ENCODE measurements around the gene INAFM2. TPM values are rescaled to one million over a fixed set of nuclear protein-coding genes. Genes with fewer than 3 reads are reported as not detected.

Gene INAFM2
- total RNA-seq, 5 donors from 2014 or later (not counting 1 experiment from before 2014, with no cell fraction given), result 5.5 to 10.9 (median 6.4) TPM

- Mint-ChIP-seq H3K9me3 (no peaks in the 10 kb centered on the region), H3K36me3 (no peaks in the 10 kb centered on the region), H3K4me3 (no peak overlapping the region), H3K27me3 (peaks cover 0 to 2% of the 10 kb centered on the region in 2 donors), H3K27ac (peak overlapping the region in 1 of 2 donors; percentile 79), H3K4me1 (peaks cover 22 to 39% (median 33%) of the 10 kb centered on the region in 3 donors)
- Histone ChIP-seq H3K36me3 (ENCODE audit: control insufficient read depth in 2 of 2, extremely low read depth in 1 of 2, insufficient read depth in 1 of 2, low read length in 1 of 2) (no peaks in the 10 kb centered on the region), H3K4me3 (ENCODE audit: control insufficient read depth in 1 of 2, extremely low read depth in 1 of 2, low read length in 1 of 2) (no peak overlapping the region), H3K4me1 (ENCODE audit: control insufficient read depth in 1 of 2, extremely low read depth in 1 of 2, insufficient read depth in 2 of 2, low read length in 2 of 2) (peaks cover 4 to 48% of the 10 kb centered on the region in 2 experiments), H3K9me3 (no peaks in the 10 kb centered on the region), H3K27me3 (replicated peaks in 1 of 2; ENCODE audit: control insufficient read depth in 2 of 2, extremely low read depth in 1 of 2, insufficient read depth in 2 of 2, low read length in 1 of 2) (no peaks in the 10 kb centered on the region), H3K27ac (ENCODE audit: low read length) (no peak overlapping the region)
- POLR2A ChIA-PET, result no interaction called here
- ATAC-seq (replicated peaks in 1 of 4) (no peak), DNase-seq (no peak)
- WGBS (ENCODE audit: insufficient coverage), result 90% methylated on average over 7 of the region's 10 CpGs
- CTCF ChIA-PET, result interaction anchor here (1.4 to 6.1 kb wide), 4 partner anchors 10 to 29 kb away, joined by 4 to 35 read pairs (median 12); partner anchors contain the start of gene INAFM2 (in 1 of the 2)
Observed at GRCh38 chr15:40312370-40313158, 10.9 kb upstream of the INAFM2 start.

- WGBS (ENCODE audit: insufficient coverage), result 8% methylated on average over 2 of the region's 10 CpGs
- peak overlapping the region; percentile 73 to 74 for H3K27ac Mint-ChIP-seq
- peaks cover 20 to 35% (median 30%) of the 10 kb centered on the region in 3 donors for H3K4me1 Mint-ChIP-seq
- Histone ChIP-seq H3K27me3 (replicated peaks in 1 of 2; ENCODE audit: control insufficient read depth in 2 of 2, extremely low read depth in 1 of 2, insufficient read depth in 2 of 2, low read length in 1 of 2) (no peaks in the 10 kb centered on the region), H3K4me1 (ENCODE audit: control insufficient read depth in 1 of 2, extremely low read depth in 1 of 2, insufficient read depth in 2 of 2, low read length in 2 of 2) (peaks cover 4 to 46% of the 10 kb centered on the region in 2 experiments), H3K27ac (ENCODE audit: low read length) (peak overlapping the region; percentile 53), H3K36me3 (ENCODE audit: control insufficient read depth in 2 of 2, extremely low read depth in 1 of 2, insufficient read depth in 1 of 2, low read length in 1 of 2) (no peaks in the 10 kb centered on the region), H3K9me3 (no peaks in the 10 kb centered on the region), H3K4me3 (ENCODE audit: control insufficient read depth in 1 of 2, extremely low read depth in 1 of 2, low read length in 1 of 2) (no peak overlapping the region)
- CTCF ChIA-PET, result interaction anchor here (0.5 to 1.9 kb wide), 6 partner anchors 9 to 1677 kb away, joined by 3 to 16 read pairs (median 4); partner anchors contain the start of gene INAFM2 (in 1 of the 2)
- ATAC-seq (replicated peaks in 1 of 4) (peak in 3 of 4 experiments; percentile 55 to 75 (median 65)), DNase-seq (peak in 33 of 35 experiments; percentile 32 to 82 (median 61))
- POLR2A ChIA-PET, result no interaction called here
- peak overlapping the region in 1 of 3 donors; percentile 42 for H3K4me3 Mint-ChIP-seq
- H3K36me3 Mint-ChIP-seq, result no peaks in the 10 kb centered on the region
- no peaks in the 10 kb centered on the region for H3K9me3 Mint-ChIP-seq
- peaks cover 0 to 5% of the 10 kb centered on the region in 2 donors for H3K27me3 Mint-ChIP-seq
Observed at GRCh38 chr15:40313531-40314398, 9.7 kb upstream of the INAFM2 start.

GRCh38 chr15:40314723-40315276, 8.7 kb upstream of the INAFM2 start:
- WGBS (ENCODE audit: insufficient coverage), result 60% methylated on average over 2 of the region's 4 CpGs

GRCh38 chr15:40316931-40317330, 6.6 kb upstream of the INAFM2 start:
- Mint-ChIP-seq H3K4me3 (no peak overlapping the region), H3K27ac (no peak overlapping the region), H3K36me3 (no peaks in the 10 kb centered on the region), H3K4me1 (peaks cover 16 to 29% (median 23%) of the 10 kb centered on the region in 3 donors), H3K27me3 (peaks cover 0 to 11% of the 10 kb centered on the region in 2 donors), H3K9me3 (no peaks in the 10 kb centered on the region)
- POLR2A ChIA-PET, result interaction anchor here in 1 of 2 donors (0.6 kb wide), 1 partner anchor 29 kb away, joined by 3 read pairs; no protein-coding TSS in a partner anchor
- Histone ChIP-seq H3K9me3 (no peaks in the 10 kb centered on the region), H3K36me3 (ENCODE audit: control insufficient read depth in 2 of 2, extremely low read depth in 1 of 2, insufficient read depth in 1 of 2, low read length in 1 of 2) (no peaks in the 10 kb centered on the region), H3K27me3 (replicated peaks in 1 of 2; ENCODE audit: control insufficient read depth in 2 of 2, extremely low read depth in 1 of 2, insufficient read depth in 2 of 2, low read length in 1 of 2) (no peaks in the 10 kb centered on the region), H3K27ac (ENCODE audit: low read length) (no peak overlapping the region), H3K4me1 (ENCODE audit: control insufficient read depth in 1 of 2, extremely low read depth in 1 of 2, insufficient read depth in 2 of 2, low read length in 2 of 2) (peaks cover 0 to 32% of the 10 kb centered on the region in 2 experiments), H3K4me3 (ENCODE audit: control insufficient read depth in 1 of 2, extremely low read depth in 1 of 2, low read length in 1 of 2) (no peak overlapping the region)
- no CpG with 5 or more reads among the region's 3 CpGs for WGBS (ENCODE audit: insufficient coverage)
- ATAC-seq (replicated peaks in 1 of 4), result no peak
- DNase-seq, result no peak
- CTCF ChIA-PET, result interaction anchor here in 1 of 2 donors (0.6 to 0.7 kb wide), 2 partner anchors 8 to 215 kb away, joined by 3 read pairs; no protein-coding TSS in a partner anchor

More at GRCh38 chr15:40314723-40315276, 8.7 kb upstream of the INAFM2 start:
- H3K27me3 ChIP-seq (replicated peaks in 1 of 2; ENCODE audit: control insufficient read depth in 2 of 2, extremely low read depth in 1 of 2, insufficient read depth in 2 of 2, low read length in 1 of 2), result no peaks in the 10 kb centered on the region
- H3K4me1 Mint-ChIP-seq, result peaks cover 10 to 25% (median 19%) of the 10 kb centered on the region in 3 donors
- ATAC-seq (replicated peaks in 1 of 4) (no peak), DNase-seq (no peak)
- no peak overlapping the region for H3K27ac Mint-ChIP-seq
- no peaks in the 10 kb centered on the region for H3K9me3 ChIP-seq
- H3K9me3 Mint-ChIP-seq, result no peaks in the 10 kb centered on the region
- CTCF ChIA-PET, result interaction anchor here (1.0 to 1.9 kb wide), 3 partner anchors 8 to 36 kb away, joined by 3 to 16 read pairs (median 3); partner anchors contain the start of gene INAFM2 (in 1 of the 2)
- H3K27me3 Mint-ChIP-seq, result peaks cover 0 to 6% of the 10 kb centered on the region in 2 donors
- peaks cover 0 to 35% of the 10 kb centered on the region in 2 experiments for H3K4me1 ChIP-seq (ENCODE audit: control insufficient read depth in 1 of 2, extremely low read depth in 1 of 2, insufficient read depth in 2 of 2, low read length in 2 of 2)
- no peaks in the 10 kb centered on the region for H3K36me3 ChIP-seq (ENCODE audit: control insufficient read depth in 2 of 2, extremely low read depth in 1 of 2, insufficient read depth in 1 of 2, low read length in 1 of 2)
- H3K4me3 Mint-ChIP-seq, result no peak overlapping the region
- H3K36me3 Mint-ChIP-seq, result no peaks in the 10 kb centered on the region
- H3K27ac ChIP-seq (ENCODE audit: low read length), result peak overlapping the region; percentile 18
- no peak overlapping the region for H3K4me3 ChIP-seq (ENCODE audit: control insufficient read depth in 1 of 2, extremely low read depth in 1 of 2, low read length in 1 of 2)
- POLR2A ChIA-PET, result interaction anchor here in 1 of 2 donors (0.6 kb wide), 1 partner anchor 48 kb away, joined by 3 read pairs; no protein-coding TSS in a partner anchor

GRCh38 chr15:40317580-40317979, 5.9 kb upstream of the INAFM2 start:
- no peak overlapping the region for H3K4me3 Mint-ChIP-seq
- peaks cover 23 to 31% (median 26%) of the 10 kb centered on the region in 3 donors for H3K4me1 Mint-ChIP-seq
- no peak overlapping the region for H3K27ac Mint-ChIP-seq
- Histone ChIP-seq H3K4me1 (ENCODE audit: control insufficient read depth in 1 of 2, extremely low read depth in 1 of 2, insufficient read depth in 2 of 2, low read length in 2 of 2) (peaks cover 0 to 34% of the 10 kb centered on the region in 2 experiments), H3K36me3 (ENCODE audit: control insufficient read depth in 2 of 2, extremely low read depth in 1 of 2, insufficient read depth in 1 of 2, low read length in 1 of 2) (no peaks in the 10 kb centered on the region), H3K9me3 (no peaks in the 10 kb centered on the region), H3K27ac (ENCODE audit: low read length) (no peak overlapping the region), H3K4me3 (ENCODE audit: control insufficient read depth in 1 of 2, extremely low read depth in 1 of 2, low read length in 1 of 2) (no peak overlapping the region), H3K27me3 (replicated peaks in 1 of 2; ENCODE audit: control insufficient read depth in 2 of 2, extremely low read depth in 1 of 2, insufficient read depth in 2 of 2, low read length in 1 of 2) (no peaks in the 10 kb centered on the region)
- ChIA-PET CTCF (interaction anchor here (0.9 to 1.3 kb wide), 3 partner anchors 9 to 20 kb away, joined by 3 to 6 read pairs (median 4); partner anchors contain the start of gene PLCB2 (in 1 of the 2)), POLR2A (no interaction called here)
- H3K9me3 Mint-ChIP-seq, result no peaks in the 10 kb centered on the region
- peaks cover 0 to 11% of the 10 kb centered on the region in 2 donors for H3K27me3 Mint-ChIP-seq
- ATAC-seq (replicated peaks in 1 of 4) (no peak), DNase-seq (no peak)
- WGBS (ENCODE audit: insufficient coverage), result 96% methylated on average over 3 of the region's 4 CpGs
- H3K36me3 Mint-ChIP-seq, result no peaks in the 10 kb centered on the region

Data from T-cell (primary cell).